HG02610 (cell line): ENCODE data around the gene TBX3.

Source experiments
- ATAC-seq: cut with Tn5 transposase; IDR thresholded peaks from one replicate; pipeline ENCODE4 v1.9.1; 2021; ENCODE audit warnings: mild to moderate bottlenecking, moderate library complexity; ENCODE audit not compliant: unreplicated experiment

The TBX3 gene

GRCh38 chr12:114631242-114631641 is 52.7 kb downstream of the TBX3 start:
- ATAC-seq = no peak

- no peak for ATAC-seq
Measured at GRCh38 chr12:114628199-114628598, 55.8 kb downstream of the TBX3 start.

GRCh38 chr12:114627393-114627792 is 56.6 kb downstream of the TBX3 start:
- ATAC-seq = no peak

GRCh38 chr12:114625294-114625851 is 58.6 kb downstream of the TBX3 start:
- ATAC-seq = no peak

GRCh38 chr12:114623737-114624136 is 60.2 kb downstream of the TBX3 start:
- no peak for ATAC-seq
